ENCODE data around the gene BSN.

The BSN gene

DNA sequence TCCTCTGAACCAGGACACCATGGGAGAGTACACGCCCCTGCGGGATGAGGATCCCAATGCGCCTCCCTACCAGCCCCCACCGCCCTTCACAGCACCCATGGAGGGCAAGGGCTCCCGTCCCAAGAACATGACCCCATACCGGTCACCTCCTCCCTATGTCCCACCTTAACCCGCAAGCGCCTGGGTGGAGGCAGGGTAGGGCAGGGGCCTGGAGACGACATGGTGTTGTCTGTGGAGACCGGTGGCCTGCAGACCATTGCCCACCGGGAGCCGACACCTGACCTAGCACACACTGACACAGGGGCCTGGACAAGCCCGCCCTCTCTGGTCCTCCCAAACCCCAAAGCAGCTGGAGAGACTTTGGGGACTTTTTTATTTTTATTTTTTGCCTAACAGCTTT is 21.2 kb upstream of the BSN start:
- H3K36me3 ChIP-seq (ENCODE audit: insufficient read depth), result no peaks in the 10 kb centered on the region

GRCh38 chr3:49533786-49534519 is 20.3 kb upstream of the BSN start:
- Histone ChIP-seq H3K79me2 (ENCODE audit: insufficient read depth, low read depth) (no peaks in the 10 kb centered on the region), H3K27ac (no peak overlapping the region), H3K27me3 (ENCODE audit: insufficient read depth, low read depth) (no peaks in the 10 kb centered on the region), H3K9ac (no peak overlapping the region), H2AFZ (ENCODE audit: low read depth) (no peak overlapping the region), H3K4me3 (IDR thresholded peaks at IDR 0.05; ENCODE audit: insufficient read depth, low read depth, low read length) (no peak overlapping the region), H3K4me2 (no peak overlapping the region), H3K36me3 (ENCODE audit: insufficient read depth) (no peaks in the 10 kb centered on the region), H3K4me1 (ENCODE audit: low read depth, poor library complexity, severe bottlenecking) (no peaks in the 10 kb centered on the region), H4K20me1 (ENCODE audit: insufficient read depth) (no peaks in the 10 kb centered on the region)
- TF ChIP-seq, protein P1, sequence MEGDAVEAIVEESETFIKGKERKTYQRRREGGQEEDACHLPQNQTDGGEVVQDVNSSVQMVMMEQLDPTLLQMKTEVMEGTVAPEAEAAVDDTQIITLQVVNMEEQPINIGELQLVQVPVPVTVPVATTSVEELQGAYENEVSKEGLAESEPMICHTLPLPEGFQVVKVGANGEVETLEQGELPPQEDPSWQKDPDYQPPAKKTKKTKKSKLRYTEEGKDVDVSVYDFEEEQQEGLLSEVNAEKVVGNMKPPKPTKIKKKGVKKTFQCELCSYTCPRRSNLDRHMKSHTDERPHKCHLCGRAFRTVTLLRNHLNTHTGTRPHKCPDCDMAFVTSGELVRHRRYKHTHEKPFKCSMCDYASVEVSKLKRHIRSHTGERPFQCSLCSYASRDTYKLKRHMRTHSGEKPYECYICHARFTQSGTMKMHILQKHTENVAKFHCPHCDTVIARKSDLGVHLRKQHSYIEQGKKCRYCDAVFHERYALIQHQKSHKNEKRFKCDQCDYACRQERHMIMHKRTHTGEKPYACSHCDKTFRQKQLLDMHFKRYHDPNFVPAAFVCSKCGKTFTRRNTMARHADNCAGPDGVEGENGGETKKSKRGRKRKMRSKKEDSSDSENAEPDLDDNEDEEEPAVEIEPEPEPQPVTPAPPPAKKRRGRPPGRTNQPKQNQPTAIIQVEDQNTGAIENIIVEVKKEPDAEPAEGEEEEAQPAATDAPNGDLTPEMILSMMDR (conservative IDR thresholded peaks at IDR 0.05; ENCODE audit: low read depth, low read length), result no peak

More for the DNA sequence above, 21.2 kb upstream of the BSN start:
- TF ChIP-seq, protein P1 (conservative IDR thresholded peaks at IDR 0.05; ENCODE audit: low read depth, low read length), result no peak
- Histone ChIP-seq H3K4me3 (IDR thresholded peaks at IDR 0.05; ENCODE audit: insufficient read depth, low read depth, low read length) (no peak overlapping the region), H2AFZ (ENCODE audit: low read depth) (no peak overlapping the region), H3K4me2 (no peak overlapping the region), H3K27me3 (ENCODE audit: insufficient read depth, low read depth) (no peaks in the 10 kb centered on the region), H3K9ac (no peak overlapping the region), H4K20me1 (ENCODE audit: insufficient read depth) (no peaks in the 10 kb centered on the region), H3K27ac (no peak overlapping the region), H3K4me1 (ENCODE audit: low read depth, poor library complexity, severe bottlenecking) (no peaks in the 10 kb centered on the region), H3K79me2 (ENCODE audit: insufficient read depth, low read depth) (no peaks in the 10 kb centered on the region)

DNA sequence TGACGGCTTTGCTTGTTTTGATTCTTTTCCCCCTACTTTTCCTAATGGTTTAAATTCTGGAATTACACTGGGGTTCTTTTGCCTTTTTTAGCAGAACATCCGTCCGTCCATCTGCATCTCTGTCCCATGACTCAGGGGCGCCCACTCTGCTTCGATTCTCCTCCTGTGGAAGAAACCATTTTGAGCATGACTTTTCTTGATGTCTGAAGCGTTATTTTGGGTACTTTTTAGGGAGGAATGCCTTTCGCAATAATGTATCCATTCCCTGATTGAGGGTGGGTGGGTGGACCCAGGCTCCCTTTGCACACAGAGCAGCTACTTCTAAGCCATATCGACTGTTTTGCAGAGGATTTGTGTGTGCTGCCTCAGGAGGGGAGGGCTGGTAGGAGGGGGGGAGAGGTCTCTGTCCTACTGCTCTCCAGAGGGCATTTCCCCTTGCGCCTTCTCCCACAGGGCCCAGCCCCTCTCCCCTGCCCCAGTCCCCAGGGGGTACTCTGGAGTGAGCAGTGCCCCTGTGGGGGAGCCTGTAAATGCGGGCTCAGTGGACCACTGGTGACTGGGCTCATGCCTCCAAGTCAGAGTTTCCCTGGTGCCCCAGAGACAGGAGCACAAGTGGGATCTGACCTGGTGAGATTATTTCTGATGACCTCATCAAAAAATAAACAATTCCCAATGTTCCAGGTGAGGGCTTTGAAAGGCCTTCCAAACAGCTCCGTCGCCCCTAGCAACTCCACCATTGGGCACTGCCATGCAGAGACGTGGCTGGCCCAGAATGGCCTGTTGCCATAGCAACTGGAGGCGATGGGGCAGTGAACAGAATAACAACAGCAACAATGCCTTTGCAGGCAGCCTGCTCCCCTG is 19.5 kb upstream of the BSN start:
- Histone ChIP-seq H2AFZ (ENCODE audit: low read depth) (no peak overlapping the region), H3K79me2 (ENCODE audit: insufficient read depth, low read depth) (no peaks in the 10 kb centered on the region), H3K27me3 (ENCODE audit: insufficient read depth, low read depth) (no peaks in the 10 kb centered on the region), H4K20me1 (ENCODE audit: insufficient read depth) (no peaks in the 10 kb centered on the region), H3K4me2 (no peak overlapping the region), H3K4me3 (IDR thresholded peaks at IDR 0.05; ENCODE audit: insufficient read depth, low read depth, low read length) (no peak overlapping the region), H3K9ac (no peak overlapping the region), H3K4me1 (ENCODE audit: low read depth, poor library complexity, severe bottlenecking) (peaks cover 2% of the 10 kb centered on the region), H3K27ac (no peak overlapping the region), H3K36me3 (ENCODE audit: insufficient read depth) (no peaks in the 10 kb centered on the region)
- TF ChIP-seq, protein P1 (conservative IDR thresholded peaks at IDR 0.05; ENCODE audit: low read depth, low read length), result no peak

GRCh38 chr3:49535971-49536874 is 18.1 kb upstream of the BSN start:
- TF ChIP-seq, protein P1 (conservative IDR thresholded peaks at IDR 0.05; ENCODE audit: low read depth, low read length), result no peak
- no peak overlapping the region for H3K4me3 ChIP-seq (IDR thresholded peaks at IDR 0.05; ENCODE audit: insufficient read depth, low read depth, low read length)
- no peaks in the 10 kb centered on the region for H3K36me3 ChIP-seq (ENCODE audit: insufficient read depth)
- peaks cover 2% of the 10 kb centered on the region for H3K4me1 ChIP-seq (ENCODE audit: low read depth, poor library complexity, severe bottlenecking)
- no peaks in the 10 kb centered on the region for H3K79me2 ChIP-seq (ENCODE audit: insufficient read depth, low read depth)
- no peak overlapping the region for H3K9ac ChIP-seq
- H3K27me3 ChIP-seq (ENCODE audit: insufficient read depth, low read depth), result no peaks in the 10 kb centered on the region
- H3K4me2 ChIP-seq, result no peak overlapping the region
- H4K20me1 ChIP-seq (ENCODE audit: insufficient read depth), result no peaks in the 10 kb centered on the region
- H3K27ac ChIP-seq, result no peak overlapping the region
- H2AFZ ChIP-seq (ENCODE audit: low read depth), result no peak overlapping the region

All from KMS-11 (cell line).